Measurements from ENCODE around the gene HDLBP.

DNA sequence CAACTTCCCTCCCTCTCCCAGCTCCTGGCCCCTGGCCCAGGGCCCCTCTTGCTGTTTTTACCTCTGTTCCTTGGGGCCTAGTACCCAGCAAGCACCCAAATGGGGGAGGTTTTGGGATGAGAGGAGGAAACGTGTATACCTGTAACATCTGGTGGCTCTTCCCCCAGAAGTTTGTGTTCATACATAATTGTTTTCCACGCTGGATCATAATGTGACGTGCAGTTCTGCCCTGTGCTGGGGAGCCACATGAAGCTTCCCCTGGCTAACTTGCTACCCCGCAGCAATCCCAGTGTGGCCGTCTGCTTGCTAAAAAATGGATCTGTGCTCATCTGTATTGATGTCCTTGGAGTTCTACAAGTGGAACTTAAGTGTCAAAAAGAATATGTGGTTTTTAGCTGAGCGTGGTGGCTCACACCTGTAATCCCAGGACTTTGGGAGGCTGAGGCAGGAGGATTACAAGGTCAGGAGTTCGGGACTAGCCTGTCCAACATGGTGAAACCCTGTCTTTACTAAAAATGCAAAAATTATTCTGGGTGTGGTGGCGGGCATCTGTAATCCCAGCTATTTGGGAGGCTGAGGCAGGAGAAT lies 90.5 kb downstream of the HDLBP start:
- no peak for TF ChIP-seq CTCF (conservative IDR thresholded peaks at IDR 0.05)
- TF ChIP-seq ZFX (IDR thresholded peaks at IDR 0.05) = no peak

Data from C4-2B (cell line).